Activated naive CD8-positive, alpha-beta T cell treated with anti-CD3 and anti-CD28 coated beads for 36 hours (primary cell): ENCODE data around the gene MAGI1. TPM values are rescaled to one million over a fixed set of nuclear protein-coding genes. Genes with fewer than 3 reads are reported as not detected.

Source experiments
- DNase-seq: peaks from one replicate; pipeline ENCODE4 v3.0.0; 2021
- H3K27ac Mint-ChIP-seq: one replicate; pipeline ENCODE4 v1.8.0; 2022; ENCODE audit warnings: mild to moderate bottlenecking, moderate library complexity, mixed read lengths
- H3K27me3 Mint-ChIP-seq: one replicate; pipeline ENCODE4 v1.8.0; 2022; ENCODE audit warnings: mild to moderate bottlenecking, mixed read lengths
- H3K36me3 Mint-ChIP-seq: one replicate; pipeline ENCODE4 v1.8.0; 2021; ENCODE audit warnings: mild to moderate bottlenecking, mixed read lengths
- H3K4me1 Mint-ChIP-seq: one replicate; pipeline ENCODE4 v1.8.0; 2021; ENCODE audit warnings: mixed read lengths
- H3K4me3 Mint-ChIP-seq: one replicate; pipeline ENCODE4 v1.8.0; 2022; ENCODE audit warnings: mild to moderate bottlenecking, moderate library complexity, mixed read lengths
- H3K9me3 Mint-ChIP-seq: one replicate; pipeline ENCODE4 v1.8.0; 2022; ENCODE audit warnings: mixed read lengths
- total RNA-seq, 2 experiments: library from RNA; stranded (reverse); gene quantifications; one replicate each; pipeline ENCODE4 v1.2.3, GENCODE V29; 2021

Gene MAGI1
- total RNA-seq, 2 experiments from 2014 or later, result 0.12 to 0.16 TPM

DNA sequence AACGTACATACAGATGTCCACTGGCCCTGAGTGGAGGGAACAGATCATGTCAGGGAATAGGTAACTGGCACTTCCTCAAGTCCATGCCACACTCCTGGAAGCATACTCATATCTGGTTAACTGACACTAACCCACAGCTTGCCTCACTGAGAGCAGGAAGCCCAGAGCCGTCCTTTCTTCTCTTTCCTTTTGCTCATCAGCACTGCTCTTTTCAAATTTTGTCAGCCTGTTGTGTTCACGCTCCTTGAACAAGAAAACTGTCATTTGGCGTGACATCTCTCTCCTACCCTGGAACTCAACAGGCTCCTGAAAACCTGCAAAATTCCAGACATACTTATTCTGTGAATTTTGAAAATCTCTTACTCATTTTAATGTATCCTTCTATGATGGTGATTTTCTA, 360.2 kb downstream of the MAGI1 start:
- no peaks in the 10 kb centered on the region for H3K36me3 Mint-ChIP-seq
- no peak for DNase-seq
- no peaks in the 10 kb centered on the region for H3K27me3 Mint-ChIP-seq
- H3K4me1 Mint-ChIP-seq, result no peaks in the 10 kb centered on the region
- H3K9me3 Mint-ChIP-seq, result no peaks in the 10 kb centered on the region
- H3K4me3 Mint-ChIP-seq, result no peak overlapping the region
- no peak overlapping the region for H3K27ac Mint-ChIP-seq

DNA sequence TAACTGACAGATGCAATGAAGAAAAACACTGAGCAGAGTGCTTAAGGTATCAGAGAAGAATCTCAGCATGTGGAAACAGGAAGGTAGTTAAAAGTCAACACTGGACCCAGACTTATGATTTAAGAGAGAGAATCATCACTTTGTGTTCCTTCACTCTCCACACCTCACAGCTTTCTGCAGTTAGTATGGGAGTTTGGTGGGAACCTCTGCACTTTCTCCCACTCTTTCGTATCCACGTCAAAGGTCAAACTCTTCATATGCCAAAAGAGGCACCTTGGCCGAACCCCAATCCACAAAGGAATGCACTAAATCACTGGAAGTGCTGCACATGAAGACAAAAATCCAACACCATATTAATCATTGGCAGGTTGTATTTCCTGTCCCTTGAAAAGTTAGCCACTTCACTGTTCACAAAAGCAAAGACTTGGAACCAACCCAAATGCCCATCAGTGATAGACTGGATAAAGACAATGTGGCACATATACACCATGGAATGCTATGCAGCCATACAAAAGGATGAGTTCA, 361.2 kb downstream of the MAGI1 start:
- Mint-ChIP-seq H3K4me3 (no peak overlapping the region), H3K9me3 (no peaks in the 10 kb centered on the region), H3K4me1 (no peaks in the 10 kb centered on the region), H3K27me3 (no peaks in the 10 kb centered on the region), H3K27ac (no peak overlapping the region), H3K36me3 (no peaks in the 10 kb centered on the region)
- DNase-seq, result no peak

DNA sequence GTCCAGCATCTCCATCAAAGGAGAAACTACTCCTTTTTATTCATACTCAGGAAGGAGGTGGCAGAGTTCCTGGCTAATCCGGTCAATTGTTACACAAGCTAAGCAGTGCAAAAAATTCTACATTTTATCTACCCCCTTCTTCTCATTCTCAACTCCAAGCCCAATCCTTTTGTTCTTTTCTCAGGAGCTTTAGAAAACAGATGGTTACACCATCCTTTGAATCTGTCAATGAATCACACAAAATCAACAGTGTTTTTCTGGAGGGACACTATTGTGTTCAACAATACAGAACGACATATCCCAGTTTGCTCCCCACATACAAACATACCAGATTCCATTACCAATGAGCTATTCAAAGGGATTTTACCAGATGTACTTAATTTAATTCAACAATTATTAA, 362.1 kb downstream of the MAGI1 start:
- Mint-ChIP-seq H3K36me3 (no peaks in the 10 kb centered on the region), H3K27me3 (no peaks in the 10 kb centered on the region), H3K4me3 (no peak overlapping the region), H3K27ac (no peak overlapping the region), H3K4me1 (no peaks in the 10 kb centered on the region), H3K9me3 (no peaks in the 10 kb centered on the region)
- DNase-seq, result no peak

DNA sequence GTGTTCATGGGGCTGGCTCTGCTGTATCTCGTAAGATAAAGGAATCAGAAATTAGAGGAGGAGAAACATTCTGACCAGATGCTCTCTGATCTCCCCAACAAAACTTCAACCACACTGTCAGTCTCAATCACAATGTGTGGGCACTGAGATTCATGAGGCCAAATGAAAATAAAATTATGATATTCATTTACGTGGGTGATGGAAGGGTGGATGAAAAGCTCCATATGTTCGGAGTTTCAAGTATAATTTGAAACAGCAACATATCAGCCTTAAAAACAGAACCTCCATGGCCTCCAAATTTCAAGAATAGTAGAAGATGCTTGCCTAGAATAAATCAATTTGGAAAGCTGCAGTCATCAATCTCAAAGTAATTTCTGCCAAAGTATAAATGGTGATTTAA, 363.7 kb downstream of the MAGI1 start:
- H3K27ac Mint-ChIP-seq, result no peak overlapping the region
- H3K9me3 Mint-ChIP-seq, result no peaks in the 10 kb centered on the region
- no peak overlapping the region for H3K4me3 Mint-ChIP-seq
- no peaks in the 10 kb centered on the region for H3K4me1 Mint-ChIP-seq
- H3K36me3 Mint-ChIP-seq, result no peaks in the 10 kb centered on the region
- no peak for DNase-seq
- H3K27me3 Mint-ChIP-seq, result no peaks in the 10 kb centered on the region

DNA sequence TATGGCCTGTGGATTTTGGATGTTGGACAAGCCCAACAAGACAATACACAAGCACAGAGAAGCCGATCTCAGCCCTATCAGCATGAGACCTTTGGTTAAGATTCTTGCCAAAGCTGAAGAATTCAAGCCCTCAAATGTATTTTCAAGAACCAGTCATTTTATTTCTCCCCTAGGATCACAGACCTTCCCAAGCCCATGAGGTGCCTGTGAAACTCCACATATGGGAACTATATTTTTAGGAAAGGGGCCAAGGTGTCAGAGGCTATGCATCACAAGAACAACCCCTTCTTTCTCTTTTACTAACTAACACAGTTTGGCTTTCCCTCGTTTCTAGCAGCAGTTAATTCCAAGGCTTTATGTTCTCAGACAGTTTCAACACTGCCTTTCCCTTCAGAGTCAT, 364.5 kb downstream of the MAGI1 start:
- Mint-ChIP-seq H3K27ac (no peak overlapping the region), H3K36me3 (no peaks in the 10 kb centered on the region), H3K4me3 (no peak overlapping the region), H3K9me3 (no peaks in the 10 kb centered on the region), H3K4me1 (no peaks in the 10 kb centered on the region), H3K27me3 (no peaks in the 10 kb centered on the region)
- no peak for DNase-seq

DNA sequence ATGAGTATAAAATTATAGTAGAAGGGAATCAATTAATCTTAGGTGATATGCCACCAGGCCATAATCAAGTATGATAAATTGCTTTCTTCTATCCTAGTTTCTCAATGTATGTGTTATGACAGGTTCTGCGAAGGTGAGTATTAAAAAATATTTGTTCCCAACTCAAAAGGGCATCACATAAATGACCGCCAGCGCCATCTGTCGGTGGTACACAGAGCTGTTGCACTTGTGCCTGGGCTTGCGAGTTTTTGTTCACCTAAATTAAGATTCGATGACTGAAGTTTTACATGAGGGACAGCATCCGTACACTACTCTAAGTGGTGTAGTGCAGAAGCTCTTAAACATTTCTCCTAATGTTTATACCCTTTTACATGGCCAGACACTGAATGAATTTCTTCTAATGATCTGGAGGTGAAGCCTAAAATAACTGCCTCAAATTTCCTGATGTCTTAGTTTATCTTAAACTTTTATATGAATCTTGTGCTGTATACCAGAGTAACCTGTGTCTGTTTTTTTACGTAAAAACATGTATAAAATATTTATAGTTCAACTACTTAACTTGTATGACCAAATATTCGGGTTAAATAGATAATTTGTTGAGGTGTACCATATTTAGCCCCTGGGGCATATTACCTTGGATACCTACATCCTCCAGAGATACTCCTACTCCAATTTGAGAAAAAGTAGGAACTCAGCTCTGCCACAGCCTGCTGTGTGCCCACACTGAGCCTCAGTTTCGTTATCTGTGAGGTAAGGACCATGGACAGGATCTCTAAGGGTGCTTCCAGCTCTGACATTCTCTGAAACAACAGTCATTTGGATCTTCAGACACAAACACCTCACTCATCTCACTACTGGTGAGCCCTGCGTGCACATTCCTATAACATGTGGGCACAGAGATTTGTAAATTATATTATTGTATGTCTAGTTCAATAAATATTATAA, 365.6 kb downstream of the MAGI1 start:
- DNase-seq, result peak; percentile 14
- H3K36me3 Mint-ChIP-seq, result no peaks in the 10 kb centered on the region
- no peaks in the 10 kb centered on the region for H3K9me3 Mint-ChIP-seq
- H3K27ac Mint-ChIP-seq, result no peak overlapping the region
- no peaks in the 10 kb centered on the region for H3K4me1 Mint-ChIP-seq
- no peak overlapping the region for H3K4me3 Mint-ChIP-seq
- no peaks in the 10 kb centered on the region for H3K27me3 Mint-ChIP-seq

DNA sequence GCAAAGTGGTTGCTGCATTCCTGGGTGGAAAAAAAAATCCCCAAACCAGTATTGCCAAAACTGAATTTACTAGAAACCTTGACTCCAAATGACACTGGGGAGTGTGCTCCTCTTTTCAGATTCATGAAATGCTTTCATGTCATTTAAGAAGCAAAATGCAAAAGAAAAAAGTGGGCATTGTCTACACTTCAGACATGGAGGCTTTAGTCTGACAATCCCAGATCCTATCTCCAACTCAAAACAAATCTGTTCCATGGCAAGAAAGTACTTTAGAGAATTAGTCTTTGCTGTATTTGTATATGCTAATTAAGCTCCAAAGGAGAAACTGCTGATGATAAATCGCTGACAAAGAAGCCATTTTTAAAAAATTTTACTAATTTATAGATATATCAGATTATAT, 366.7 kb downstream of the MAGI1 start:
- Mint-ChIP-seq H3K9me3 (no peaks in the 10 kb centered on the region), H3K36me3 (no peaks in the 10 kb centered on the region)

DNA sequence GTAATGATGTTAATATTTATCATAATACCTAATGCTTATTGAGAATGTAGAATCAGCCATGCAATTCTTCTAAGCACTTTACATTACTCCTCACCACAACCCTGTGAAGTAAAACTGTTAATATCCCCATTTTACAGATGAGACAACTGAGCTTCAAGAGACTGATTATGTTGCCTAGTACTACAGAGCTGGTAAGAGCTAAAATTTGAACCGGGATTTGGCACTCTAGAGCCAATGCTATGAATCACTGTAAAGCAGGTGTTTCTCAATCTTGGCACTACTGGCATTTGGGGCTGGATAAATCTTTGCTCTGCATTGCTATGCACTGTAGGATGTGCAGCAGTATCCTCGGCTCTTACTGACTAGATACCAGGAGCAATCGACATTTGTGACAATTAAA, 367.7 kb downstream of the MAGI1 start:
- DNase-seq, result no peak
- H3K9me3 Mint-ChIP-seq, result no peaks in the 10 kb centered on the region
- no peaks in the 10 kb centered on the region for H3K4me1 Mint-ChIP-seq
- H3K4me3 Mint-ChIP-seq, result no peak overlapping the region
- H3K27ac Mint-ChIP-seq, result no peak overlapping the region
- no peaks in the 10 kb centered on the region for H3K27me3 Mint-ChIP-seq
- no peaks in the 10 kb centered on the region for H3K36me3 Mint-ChIP-seq

More for the DNA sequence above, 366.7 kb downstream of the MAGI1 start:
- no peak overlapping the region for H3K27ac Mint-ChIP-seq
- no peaks in the 10 kb centered on the region for H3K27me3 Mint-ChIP-seq
- no peaks in the 10 kb centered on the region for H3K4me1 Mint-ChIP-seq
- H3K4me3 Mint-ChIP-seq, result no peak overlapping the region
- DNase-seq, result no peak

DNA sequence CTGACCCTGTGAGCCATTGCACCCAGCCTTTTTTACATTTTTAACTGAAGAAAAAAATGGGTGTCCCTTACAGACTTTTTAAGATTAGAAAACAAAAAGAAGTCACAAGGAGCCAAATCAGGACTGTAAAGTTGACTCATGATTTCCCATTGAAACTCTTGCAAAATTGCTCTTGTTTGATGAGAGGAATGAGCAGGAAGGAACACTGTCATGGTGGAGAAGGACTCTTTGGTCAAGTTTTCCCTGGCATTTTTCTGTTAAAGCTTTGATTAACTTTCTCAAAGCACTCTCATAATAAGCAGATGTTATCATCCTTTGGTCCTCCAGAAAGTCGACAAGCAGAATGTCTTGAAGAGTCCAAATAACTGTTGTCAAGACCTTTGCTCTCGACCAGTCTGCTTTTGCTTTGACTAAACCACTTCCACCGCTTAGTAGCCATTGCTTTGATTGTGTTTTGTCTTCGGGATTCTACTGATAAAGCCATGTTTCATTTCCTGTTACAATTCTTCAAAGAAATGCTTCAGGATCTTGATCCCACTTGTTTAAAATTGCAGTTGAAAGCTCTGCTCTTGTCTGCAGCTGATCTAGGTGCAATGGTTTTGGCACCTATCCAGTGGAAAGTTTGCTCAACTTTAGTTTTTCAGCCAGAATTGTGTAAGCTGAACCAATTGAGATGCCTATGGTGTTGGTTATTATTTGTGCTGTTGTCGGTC, 369.4 kb downstream of the MAGI1 start:
- no peaks in the 10 kb centered on the region for H3K36me3 Mint-ChIP-seq
- H3K4me3 Mint-ChIP-seq, result no peak overlapping the region
- DNase-seq, result no peak
- H3K27ac Mint-ChIP-seq, result no peak overlapping the region
- H3K4me1 Mint-ChIP-seq, result no peaks in the 10 kb centered on the region
- H3K9me3 Mint-ChIP-seq, result no peaks in the 10 kb centered on the region
- H3K27me3 Mint-ChIP-seq, result no peaks in the 10 kb centered on the region

DNA sequence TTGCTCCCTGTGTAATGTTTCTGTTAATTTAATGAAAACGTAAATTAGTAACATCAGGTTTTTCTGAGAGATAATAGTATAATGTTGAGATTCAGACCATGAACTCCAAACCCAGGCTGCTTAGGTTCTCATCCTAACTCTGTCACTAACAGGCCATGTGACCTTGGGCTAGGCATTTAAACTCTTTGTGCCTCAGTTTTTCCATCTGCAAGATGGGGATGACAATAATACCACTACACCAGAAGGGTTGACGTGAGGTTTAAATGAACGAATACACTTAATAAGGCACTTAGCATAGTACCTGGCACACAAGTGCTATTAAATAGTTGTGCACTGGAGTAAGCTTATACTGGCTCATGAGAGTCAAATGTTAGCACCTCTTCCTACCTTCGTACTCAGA, 370.8 kb downstream of the MAGI1 start:
- Mint-ChIP-seq H3K27ac (no peak overlapping the region), H3K36me3 (no peaks in the 10 kb centered on the region), H3K9me3 (no peaks in the 10 kb centered on the region), H3K27me3 (no peaks in the 10 kb centered on the region), H3K4me3 (no peak overlapping the region), H3K4me1 (no peaks in the 10 kb centered on the region)
- DNase-seq, result no peak

DNA sequence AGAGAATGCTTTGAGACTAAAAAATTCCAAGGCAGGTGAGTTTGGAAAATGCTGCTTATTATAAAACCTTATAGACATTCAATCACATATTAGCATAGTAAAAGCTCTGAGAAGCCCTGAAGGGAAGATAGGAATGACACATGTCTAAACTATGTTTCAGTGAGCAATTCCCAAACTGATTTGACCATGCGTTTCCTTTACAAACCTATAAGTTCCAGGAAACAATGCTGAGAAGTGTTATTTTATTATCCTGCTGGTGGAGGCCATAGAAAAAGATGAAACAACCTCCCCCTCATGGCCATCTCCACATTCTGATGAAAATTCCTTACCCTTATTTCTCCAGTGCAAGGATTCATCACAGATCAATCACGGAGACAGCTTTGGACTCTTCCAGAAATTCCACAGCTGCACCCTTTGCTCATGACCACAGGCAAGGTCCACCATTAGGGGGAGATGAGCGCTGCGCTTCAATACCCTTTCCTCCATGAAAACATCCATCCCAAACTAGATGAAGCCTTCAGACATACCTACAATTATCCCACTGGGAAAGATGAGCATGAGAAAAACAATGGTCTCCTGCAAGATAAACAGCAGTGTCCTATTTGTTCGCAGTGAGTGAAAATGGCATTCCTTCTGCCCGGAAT, 372.1 kb downstream of the MAGI1 start:
- no peak for DNase-seq
- Mint-ChIP-seq H3K4me3 (no peak overlapping the region), H3K27me3 (no peaks in the 10 kb centered on the region), H3K4me1 (no peaks in the 10 kb centered on the region), H3K27ac (no peak overlapping the region), H3K9me3 (no peaks in the 10 kb centered on the region), H3K36me3 (no peaks in the 10 kb centered on the region)

DNA sequence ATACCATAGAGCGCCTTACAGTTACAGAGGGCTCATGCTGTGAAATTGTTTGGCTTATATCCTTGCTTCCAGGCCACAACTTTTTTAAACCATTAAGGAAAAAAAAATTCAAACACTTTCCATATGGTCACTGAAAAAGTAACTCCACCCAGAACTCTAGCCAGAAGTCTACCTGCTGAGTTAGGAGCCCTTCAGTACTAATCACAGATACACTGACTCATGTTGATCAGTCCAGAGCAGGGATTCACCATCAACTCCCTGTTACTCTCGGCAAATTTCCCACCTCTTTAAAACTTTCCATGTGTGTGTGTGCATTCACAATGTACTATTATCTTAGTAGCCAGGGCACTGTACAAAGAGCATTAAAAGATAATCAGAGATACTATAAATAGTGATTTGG, 372.8 kb downstream of the MAGI1 start:
- Mint-ChIP-seq H3K4me3 (no peak overlapping the region), H3K27ac (no peak overlapping the region), H3K9me3 (no peaks in the 10 kb centered on the region), H3K4me1 (no peaks in the 10 kb centered on the region), H3K27me3 (no peaks in the 10 kb centered on the region), H3K36me3 (no peaks in the 10 kb centered on the region)
- DNase-seq, result no peak

DNA sequence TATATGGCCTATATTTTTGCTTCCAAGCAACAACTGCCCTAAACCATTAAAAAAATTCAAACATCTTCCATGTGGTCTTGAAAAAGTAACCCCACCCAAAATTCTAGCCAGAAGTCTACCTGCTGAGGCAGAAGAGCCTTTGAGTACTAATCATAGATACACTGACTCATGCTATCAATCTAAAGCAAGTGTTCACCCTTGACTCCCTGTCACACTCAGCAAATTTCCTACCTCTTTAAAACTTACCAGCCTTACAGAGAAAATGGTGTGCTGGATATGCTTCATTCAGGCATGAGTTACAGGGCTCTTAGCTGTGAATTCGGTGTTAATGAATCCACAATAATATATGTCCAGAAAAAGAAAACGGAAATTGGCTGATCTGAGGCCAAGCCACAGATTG, 373.8 kb downstream of the MAGI1 start:
- Mint-ChIP-seq H3K9me3 (peaks cover under 1% of the 10 kb centered on the region), H3K27ac (no peak overlapping the region), H3K36me3 (no peaks in the 10 kb centered on the region), H3K27me3 (no peaks in the 10 kb centered on the region), H3K4me1 (no peaks in the 10 kb centered on the region), H3K4me3 (no peak overlapping the region)
- no peak for DNase-seq

DNA sequence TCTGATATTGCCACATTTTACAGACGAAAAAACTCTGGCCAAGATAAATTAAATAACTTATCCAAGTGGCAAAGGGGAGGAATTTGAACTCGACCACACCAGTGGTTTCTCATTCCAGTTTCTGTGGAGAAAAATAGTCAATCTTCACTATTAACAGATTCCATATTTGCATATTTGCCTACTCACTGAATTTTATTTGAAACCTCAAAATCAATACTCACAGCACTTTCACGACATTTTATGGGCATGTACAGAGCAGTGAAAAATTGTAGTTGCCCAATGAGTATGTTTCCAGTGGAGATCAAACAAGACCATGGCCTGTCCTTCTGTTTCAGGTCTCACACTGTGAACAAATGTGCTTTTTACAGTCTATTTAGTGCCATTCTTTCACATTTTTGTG, 374.3 kb downstream of the MAGI1 start:
- Mint-ChIP-seq H3K27ac (no peak overlapping the region), H3K4me3 (no peak overlapping the region), H3K36me3 (no peaks in the 10 kb centered on the region), H3K9me3 (peaks cover 3% of the 10 kb centered on the region), H3K4me1 (no peaks in the 10 kb centered on the region), H3K27me3 (no peaks in the 10 kb centered on the region)
- DNase-seq, result no peak

DNA sequence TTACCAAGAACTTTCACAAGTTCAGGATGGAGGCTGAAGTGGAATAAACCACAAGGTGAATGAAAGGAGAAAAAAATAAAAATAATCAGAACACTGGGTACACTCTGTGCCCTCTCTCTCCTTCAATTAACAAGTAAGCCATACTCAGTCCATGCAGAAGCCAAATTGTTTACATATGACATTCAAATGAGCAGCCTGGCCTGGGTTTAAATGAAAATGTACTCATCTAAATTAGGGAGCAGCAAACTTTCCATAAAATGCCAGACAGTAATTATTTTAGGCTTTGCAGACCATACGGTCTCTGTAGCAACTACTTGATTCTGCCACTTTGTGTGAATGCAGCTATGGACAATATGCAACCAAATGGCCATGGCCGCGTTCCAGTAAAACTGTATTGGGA, 376.6 kb downstream of the MAGI1 start:
- Mint-ChIP-seq H3K4me1 (no peaks in the 10 kb centered on the region), H3K36me3 (no peaks in the 10 kb centered on the region), H3K4me3 (no peak overlapping the region), H3K27me3 (no peaks in the 10 kb centered on the region), H3K9me3 (peaks cover 3% of the 10 kb centered on the region), H3K27ac (no peak overlapping the region)
- DNase-seq, result no peak
